Activated CD8-positive, alpha-beta memory T cell treated with anti-CD3 and anti-CD28 coated beads, Interleukin-2, amount 10 ng/mL, durations not matched to agents 7 days and 5 days (primary cell): ENCODE results near the gene TRAM2. TPM values are rescaled to one million over a fixed set of nuclear protein-coding genes. Genes with fewer than 3 reads are reported as not detected.

ENCODE experiments used
- ATAC-seq: fragments of 150-1000 bp; cut with Tn5 transposase; one replicate; pipeline ENCODE4 v1.10.0; 2021; ENCODE audit warnings: moderate library complexity
- CTCF ChIA-PET: fragments of 350-600 bp; sonication (Branson Sonifier 250); formaldehyde crosslinking; loops from one replicate; lab custom pipeline; 2021; ENCODE audit warnings: antibody characterized with exemption; lab: Charles Lee
- DNase-seq: peaks from one replicate; pipeline ENCODE4 v3.0.0-alpha.2; 2020
- H3K27ac Mint-ChIP-seq: one replicate; pipeline ENCODE4 v1.8.0; 2021; ENCODE audit warnings: mild to moderate bottlenecking, mixed read lengths
- H3K27me3 Mint-ChIP-seq: one replicate; pipeline ENCODE4 v1.8.0; 2021; ENCODE audit warnings: mixed read lengths
- H3K36me3 Mint-ChIP-seq: one replicate; pipeline ENCODE4 v1.8.0; 2021; ENCODE audit warnings: mild to moderate bottlenecking, mixed read lengths
- H3K4me1 Mint-ChIP-seq: one replicate; pipeline ENCODE4 v1.8.0; 2021; ENCODE audit warnings: mixed read lengths
- H3K4me3 Mint-ChIP-seq: one replicate; pipeline ENCODE4 v1.8.0; 2021; ENCODE audit warnings: mild to moderate bottlenecking, moderate library complexity, mixed read lengths
- H3K9me3 Mint-ChIP-seq: one replicate; pipeline ENCODE4 v1.8.0; 2022; ENCODE audit warnings: low read depth, mixed read lengths
- total RNA-seq, 2 experiments: library from RNA; stranded (reverse); gene quantifications; one replicate each; pipeline ENCODE4 v1.2.3, GENCODE V29; 2021

TRAM2 gene
- total RNA-seq, 2 experiments from 2014 or later, result 1.7 to 2.8 TPM

- CTCF ChIA-PET, result interaction anchor here (1.0 kb wide), 1 partner anchor 96 kb away, joined by 3 read pairs; no protein-coding TSS in a partner anchor
- Mint-ChIP-seq H3K9me3 (no peaks in the 10 kb centered on the region), H3K4me3 (no peak overlapping the region), H3K4me1 (peaks cover 2% of the 10 kb centered on the region), H3K27ac (no peak overlapping the region), H3K36me3 (no peaks in the 10 kb centered on the region), H3K27me3 (no peaks in the 10 kb centered on the region)
- no peak for ATAC-seq
- no peak for DNase-seq
Measured at GRCh38 chr6:52555518-52556233, 21.2 kb downstream of the TRAM2 start.

DNA sequence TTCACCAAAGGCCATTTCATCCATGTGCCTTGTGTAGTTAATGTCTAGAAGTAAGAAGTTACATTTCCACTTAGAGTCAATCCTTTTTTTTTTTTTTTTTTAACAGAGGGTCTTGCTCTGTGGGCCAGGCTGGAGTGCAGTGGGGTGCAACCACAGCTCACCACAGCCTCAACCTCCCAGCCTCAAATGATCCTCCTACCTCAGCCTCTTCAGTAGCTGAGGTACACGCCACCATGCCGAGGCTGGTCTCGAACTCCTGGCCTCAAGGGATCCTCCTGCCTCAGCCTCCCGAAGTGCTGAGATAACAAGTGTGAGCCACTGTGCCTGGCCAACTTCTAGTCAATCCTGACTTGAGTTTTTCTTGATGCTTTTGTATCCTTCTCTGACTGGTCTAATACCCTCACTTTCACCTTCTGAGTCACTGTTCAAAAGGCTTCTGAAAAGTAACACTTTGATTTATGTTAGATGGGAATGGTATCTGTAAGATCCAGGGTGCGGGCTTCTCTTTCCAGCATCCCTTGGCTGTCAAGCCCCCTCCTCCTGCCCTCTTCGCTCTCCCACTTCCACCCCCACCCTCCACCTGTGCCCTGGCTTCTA is 22.1 kb downstream of the TRAM2 start:
- Mint-ChIP-seq H3K27me3 (no peaks in the 10 kb centered on the region), H3K4me3 (no peak overlapping the region), H3K4me1 (peaks cover 2% of the 10 kb centered on the region), H3K9me3 (no peaks in the 10 kb centered on the region), H3K36me3 (no peaks in the 10 kb centered on the region), H3K27ac (no peak overlapping the region)
- DNase-seq (no peak), ATAC-seq (no peak)
- CTCF ChIA-PET, result no interaction called here

GRCh38 chr6:52553719-52554118 is 23.1 kb downstream of the TRAM2 start:
- Mint-ChIP-seq H3K9me3 (no peaks in the 10 kb centered on the region), H3K27me3 (no peaks in the 10 kb centered on the region), H3K36me3 (no peaks in the 10 kb centered on the region), H3K4me1 (peaks cover 2% of the 10 kb centered on the region), H3K27ac (no peak overlapping the region), H3K4me3 (no peak overlapping the region)
- no peak for ATAC-seq
- CTCF ChIA-PET, result no interaction called here
- DNase-seq, result no peak

- H3K9me3 Mint-ChIP-seq, result no peaks in the 10 kb centered on the region
- CTCF ChIA-PET, result no interaction called here
- DNase-seq, result no peak
- no peak overlapping the region for H3K27ac Mint-ChIP-seq
- no peak overlapping the region for H3K4me3 Mint-ChIP-seq
- H3K36me3 Mint-ChIP-seq, result no peaks in the 10 kb centered on the region
- no peaks in the 10 kb centered on the region for H3K27me3 Mint-ChIP-seq
- no peak for ATAC-seq
- peaks cover 2% of the 10 kb centered on the region for H3K4me1 Mint-ChIP-seq
Measured at GRCh38 chr6:52553158-52553557, 23.7 kb downstream of the TRAM2 start.

- Mint-ChIP-seq H3K9me3 (no peaks in the 10 kb centered on the region), H3K4me3 (no peak overlapping the region), H3K36me3 (no peaks in the 10 kb centered on the region), H3K27ac (no peak overlapping the region), H3K4me1 (peaks cover 2% of the 10 kb centered on the region), H3K27me3 (no peaks in the 10 kb centered on the region)
- CTCF ChIA-PET, result no interaction called here
- DNase-seq (no peak), ATAC-seq (no peak)
Measured at GRCh38 chr6:52552278-52552643, 24.6 kb downstream of the TRAM2 start.

GRCh38 chr6:52551483-52552277 is 25.2 kb downstream of the TRAM2 start:
- no peak for DNase-seq
- no peaks in the 10 kb centered on the region for H3K36me3 Mint-ChIP-seq
- no peak overlapping the region for H3K4me3 Mint-ChIP-seq
- H3K4me1 Mint-ChIP-seq, result peaks cover 2% of the 10 kb centered on the region
- no peak overlapping the region for H3K27ac Mint-ChIP-seq
- no peak for ATAC-seq
- H3K27me3 Mint-ChIP-seq, result no peaks in the 10 kb centered on the region
- CTCF ChIA-PET, result no interaction called here
- H3K9me3 Mint-ChIP-seq, result no peaks in the 10 kb centered on the region

GRCh38 chr6:52550870-52551269 is 26.0 kb downstream of the TRAM2 start:
- H3K4me3 Mint-ChIP-seq, result no peak overlapping the region
- no peaks in the 10 kb centered on the region for H3K9me3 Mint-ChIP-seq
- ATAC-seq (no peak), DNase-seq (no peak)
- peaks cover 2% of the 10 kb centered on the region for H3K4me1 Mint-ChIP-seq
- H3K27ac Mint-ChIP-seq, result no peak overlapping the region
- H3K36me3 Mint-ChIP-seq, result no peaks in the 10 kb centered on the region
- H3K27me3 Mint-ChIP-seq, result no peaks in the 10 kb centered on the region
- CTCF ChIA-PET, result no interaction called here

- no peaks in the 10 kb centered on the region for H3K9me3 Mint-ChIP-seq
- H3K36me3 Mint-ChIP-seq, result no peaks in the 10 kb centered on the region
- no peak for ATAC-seq
- no peak overlapping the region for H3K27ac Mint-ChIP-seq
- no peak overlapping the region for H3K4me3 Mint-ChIP-seq
- H3K27me3 Mint-ChIP-seq, result no peaks in the 10 kb centered on the region
- CTCF ChIA-PET, result interaction anchor here (1.2 kb wide), 1 partner anchor 26 kb away, joined by 3 read pairs; no protein-coding TSS in a partner anchor
- peaks cover 2% of the 10 kb centered on the region for H3K4me1 Mint-ChIP-seq
- no peak for DNase-seq
Measured at GRCh38 chr6:52550014-52550575, 26.8 kb downstream of the TRAM2 start.

DNA sequence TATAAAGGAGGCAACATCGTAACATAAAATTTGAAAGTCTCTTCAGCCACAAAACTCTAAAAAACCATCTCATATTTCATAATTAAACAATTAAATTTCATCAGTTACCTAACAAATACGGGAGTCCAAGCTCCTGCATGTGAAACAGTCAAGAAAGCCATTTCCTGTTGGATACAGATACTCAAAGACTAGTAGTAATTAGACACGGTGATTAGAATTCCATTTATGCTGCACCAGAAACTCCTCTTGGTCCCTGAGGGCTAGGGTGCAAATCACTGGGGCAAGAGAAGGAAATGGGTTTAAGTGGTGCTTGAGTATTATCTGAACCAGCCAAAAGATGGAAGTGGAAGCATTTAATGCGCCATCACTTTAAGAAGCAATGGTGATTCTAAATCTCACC is 27.4 kb downstream of the TRAM2 start:
- peaks cover 2% of the 10 kb centered on the region for H3K4me1 Mint-ChIP-seq
- H3K27me3 Mint-ChIP-seq, result no peaks in the 10 kb centered on the region
- ATAC-seq, result no peak
- no peak overlapping the region for H3K4me3 Mint-ChIP-seq
- DNase-seq, result no peak
- no peaks in the 10 kb centered on the region for H3K9me3 Mint-ChIP-seq
- CTCF ChIA-PET, result interaction anchor here (1.2 kb wide), 1 partner anchor 27 kb away, joined by 3 read pairs; no protein-coding TSS in a partner anchor
- H3K36me3 Mint-ChIP-seq, result no peaks in the 10 kb centered on the region
- H3K27ac Mint-ChIP-seq, result no peak overlapping the region

DNA sequence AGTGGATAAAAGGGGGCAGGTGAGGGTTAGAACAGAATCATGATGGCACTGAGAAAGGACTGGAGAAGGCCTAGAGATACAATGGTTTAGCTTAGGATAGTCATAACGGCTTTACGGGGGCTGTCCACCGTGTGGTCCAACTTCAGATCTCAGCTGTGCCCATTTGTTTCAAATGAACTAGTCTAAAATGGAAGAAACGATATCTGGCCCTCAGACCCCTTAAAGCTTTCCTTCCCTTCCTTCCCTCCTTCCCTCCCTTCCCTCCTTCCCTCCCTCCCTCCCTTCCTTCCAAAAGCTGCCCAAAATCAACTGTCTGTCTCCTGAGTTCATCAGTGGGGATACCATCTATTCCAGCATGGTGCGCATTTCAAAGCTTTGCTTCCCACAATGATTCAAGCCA is 27.9 kb downstream of the TRAM2 start:
- Mint-ChIP-seq H3K4me3 (no peak overlapping the region), H3K27ac (no peak overlapping the region), H3K27me3 (no peaks in the 10 kb centered on the region), H3K4me1 (peaks cover 4% of the 10 kb centered on the region), H3K9me3 (no peaks in the 10 kb centered on the region), H3K36me3 (no peaks in the 10 kb centered on the region)
- CTCF ChIA-PET, result interaction anchor here (1.2 kb wide), 1 partner anchor 27 kb away, joined by 3 read pairs; no protein-coding TSS in a partner anchor
- no peak for DNase-seq
- ATAC-seq, result no peak

DNA sequence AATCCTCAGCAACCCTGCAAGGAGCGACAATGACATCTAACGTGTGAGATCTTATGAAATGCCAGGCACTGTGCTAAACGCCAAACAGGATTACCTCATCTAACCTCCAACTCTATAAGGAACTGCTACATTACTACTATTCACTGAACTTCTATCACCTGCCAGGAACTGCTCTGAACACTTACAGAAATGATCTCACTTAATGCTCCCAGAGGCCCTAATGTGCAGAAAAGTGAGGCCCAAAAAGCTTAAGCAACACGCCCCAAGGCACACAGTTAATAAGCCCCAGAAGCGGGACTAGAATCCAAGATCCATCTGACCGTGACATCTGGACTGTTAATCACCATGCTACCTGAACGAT is 28.5 kb downstream of the TRAM2 start:
- no peak overlapping the region for H3K4me3 Mint-ChIP-seq
- ATAC-seq, result no peak
- no peaks in the 10 kb centered on the region for H3K9me3 Mint-ChIP-seq
- H3K27me3 Mint-ChIP-seq, result no peaks in the 10 kb centered on the region
- no peak for DNase-seq
- H3K4me1 Mint-ChIP-seq, result peaks cover 4% of the 10 kb centered on the region
- H3K27ac Mint-ChIP-seq, result no peak overlapping the region
- H3K36me3 Mint-ChIP-seq, result no peaks in the 10 kb centered on the region
- CTCF ChIA-PET, result no interaction called here

GRCh38 chr6:52547647-52548352 is 29.1 kb downstream of the TRAM2 start:
- DNase-seq (no peak), ATAC-seq (no peak)
- H3K9me3 Mint-ChIP-seq, result no peaks in the 10 kb centered on the region
- CTCF ChIA-PET, result no interaction called here
- no peaks in the 10 kb centered on the region for H3K27me3 Mint-ChIP-seq
- H3K4me1 Mint-ChIP-seq, result peaks cover 4% of the 10 kb centered on the region
- H3K27ac Mint-ChIP-seq, result no peak overlapping the region
- no peaks in the 10 kb centered on the region for H3K36me3 Mint-ChIP-seq
- H3K4me3 Mint-ChIP-seq, result no peak overlapping the region

DNA sequence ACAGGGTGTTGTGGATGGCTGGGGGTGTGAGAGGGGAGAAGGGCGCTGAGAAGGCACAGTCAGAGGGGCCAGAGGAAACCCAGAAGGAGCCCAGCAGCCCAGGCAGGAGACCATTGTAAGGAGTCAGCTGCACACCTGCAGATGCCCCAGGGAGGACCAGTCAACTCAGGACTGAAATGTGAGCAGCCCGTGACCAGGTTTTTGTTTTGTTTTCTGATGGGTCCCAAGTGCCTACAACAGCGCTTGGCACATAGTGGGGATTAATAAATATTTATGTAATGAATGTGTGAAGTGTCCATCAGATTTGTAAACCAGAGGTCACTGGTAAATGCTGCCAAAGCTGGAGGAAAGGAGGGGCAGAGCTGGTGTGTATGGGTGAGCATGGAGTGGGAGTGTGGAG is 30.2 kb downstream of the TRAM2 start:
- peaks cover 4% of the 10 kb centered on the region for H3K4me1 Mint-ChIP-seq
- H3K27ac Mint-ChIP-seq, result no peak overlapping the region
- ATAC-seq, result no peak
- H3K9me3 Mint-ChIP-seq, result no peaks in the 10 kb centered on the region
- H3K4me3 Mint-ChIP-seq, result no peak overlapping the region
- DNase-seq, result no peak
- CTCF ChIA-PET, result no interaction called here
- H3K36me3 Mint-ChIP-seq, result no peaks in the 10 kb centered on the region
- no peaks in the 10 kb centered on the region for H3K27me3 Mint-ChIP-seq
